GM12801 (cell line): ENCODE results near the gene FLT3.

Experiments used
- TF ChIP-seq, protein P1 (sequence below): IDR thresholded peaks from one replicate; pipeline ENCODE4 v1.5.1; 2011; ENCODE audit warnings: control low read depth; ENCODE audit not compliant: insufficient read length; ENCODE audit errors: extremely low read depth

FLT3 gene

DNA sequence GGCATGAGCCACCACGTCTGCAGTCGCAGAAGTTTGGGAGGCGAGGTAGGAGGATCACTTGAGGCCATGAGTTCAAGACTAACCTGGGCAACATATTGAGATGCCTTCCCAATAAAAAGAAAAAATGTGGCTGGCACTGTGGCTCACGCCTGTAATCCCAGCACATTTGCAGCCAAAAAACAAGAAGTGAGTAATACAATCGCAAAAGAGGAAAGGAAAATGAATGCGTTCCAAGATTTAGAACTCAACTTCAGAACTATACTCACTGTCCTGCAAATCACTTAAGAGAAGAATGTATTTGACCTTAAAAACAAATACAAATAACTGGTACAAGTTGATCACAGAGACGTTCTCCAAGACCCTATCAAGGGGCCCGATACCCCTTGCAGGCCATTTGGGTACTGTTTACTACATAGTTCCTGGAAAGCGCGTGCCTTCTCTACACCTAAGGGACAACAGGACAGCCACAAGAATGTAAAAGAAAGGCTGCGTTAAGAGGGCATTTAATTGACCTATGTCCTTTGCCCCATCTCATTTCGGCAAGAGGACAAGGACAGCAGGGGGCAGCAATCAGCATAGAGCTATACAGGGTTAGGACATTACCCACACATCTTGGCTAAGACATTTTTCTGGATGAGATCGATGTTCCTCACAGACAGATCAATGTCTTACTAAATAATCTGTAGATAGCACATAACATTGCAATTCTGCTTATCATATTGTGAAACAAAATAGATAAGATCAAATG is 41.3 kb downstream of the FLT3 start:
- TF ChIP-seq, protein P1, sequence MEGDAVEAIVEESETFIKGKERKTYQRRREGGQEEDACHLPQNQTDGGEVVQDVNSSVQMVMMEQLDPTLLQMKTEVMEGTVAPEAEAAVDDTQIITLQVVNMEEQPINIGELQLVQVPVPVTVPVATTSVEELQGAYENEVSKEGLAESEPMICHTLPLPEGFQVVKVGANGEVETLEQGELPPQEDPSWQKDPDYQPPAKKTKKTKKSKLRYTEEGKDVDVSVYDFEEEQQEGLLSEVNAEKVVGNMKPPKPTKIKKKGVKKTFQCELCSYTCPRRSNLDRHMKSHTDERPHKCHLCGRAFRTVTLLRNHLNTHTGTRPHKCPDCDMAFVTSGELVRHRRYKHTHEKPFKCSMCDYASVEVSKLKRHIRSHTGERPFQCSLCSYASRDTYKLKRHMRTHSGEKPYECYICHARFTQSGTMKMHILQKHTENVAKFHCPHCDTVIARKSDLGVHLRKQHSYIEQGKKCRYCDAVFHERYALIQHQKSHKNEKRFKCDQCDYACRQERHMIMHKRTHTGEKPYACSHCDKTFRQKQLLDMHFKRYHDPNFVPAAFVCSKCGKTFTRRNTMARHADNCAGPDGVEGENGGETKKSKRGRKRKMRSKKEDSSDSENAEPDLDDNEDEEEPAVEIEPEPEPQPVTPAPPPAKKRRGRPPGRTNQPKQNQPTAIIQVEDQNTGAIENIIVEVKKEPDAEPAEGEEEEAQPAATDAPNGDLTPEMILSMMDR = no peak

DNA sequence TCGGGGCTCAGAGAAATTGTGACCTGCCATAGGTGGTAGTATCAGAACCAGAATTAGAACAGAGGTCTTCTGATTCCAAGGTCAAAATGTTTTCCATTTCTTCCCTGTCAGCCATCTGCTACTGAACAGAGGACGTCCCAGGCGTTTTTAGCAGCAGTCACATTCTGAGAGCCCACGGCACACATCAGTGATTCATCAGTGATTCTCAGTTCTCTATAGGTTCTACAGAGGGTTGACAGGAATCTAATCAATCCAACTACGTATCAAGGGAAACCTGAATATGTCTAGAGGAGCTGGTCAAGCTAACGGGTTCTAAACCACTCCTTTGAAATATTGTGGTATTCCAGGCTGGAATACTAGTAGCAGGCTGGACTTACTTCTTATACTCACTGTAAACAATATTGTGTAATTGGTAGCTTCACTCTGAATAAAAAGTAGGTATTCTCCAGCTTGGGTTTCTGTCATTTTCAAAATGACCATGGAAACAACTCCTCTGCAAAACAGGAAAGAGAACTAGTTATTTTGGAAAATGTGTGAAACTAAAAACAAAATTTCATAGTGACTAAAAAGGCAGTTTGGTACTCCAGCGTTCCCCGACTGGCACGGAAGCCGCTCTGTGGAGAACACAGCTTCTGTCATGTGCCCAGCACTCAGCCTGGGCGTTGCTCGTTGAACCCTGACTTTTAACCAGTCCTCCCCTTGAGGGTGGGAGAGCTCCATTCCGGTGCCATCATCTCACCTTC is 43.2 kb downstream of the FLT3 start:
- TF ChIP-seq, protein P1 = no peak

DNA sequence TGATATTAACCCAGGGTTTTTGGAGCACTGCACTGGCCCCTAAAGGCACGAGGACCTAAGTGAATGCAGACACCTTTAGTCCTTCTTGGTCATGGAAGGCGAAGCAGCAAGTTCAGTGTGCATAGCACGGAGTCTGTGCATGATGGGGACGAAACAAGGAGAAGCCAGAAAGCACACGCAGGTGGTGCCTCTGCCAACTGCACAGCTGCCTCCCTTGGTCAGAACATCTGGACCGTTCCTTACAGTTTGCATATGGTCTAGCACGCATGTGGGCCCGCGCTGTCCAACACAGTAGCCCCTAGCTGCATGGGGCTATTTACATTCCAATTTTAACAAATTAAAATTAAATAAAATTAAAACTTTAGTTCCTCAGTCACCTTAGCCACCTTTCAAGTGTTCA is 44.0 kb downstream of the FLT3 start:
- TF ChIP-seq, protein P1 = no peak

DNA sequence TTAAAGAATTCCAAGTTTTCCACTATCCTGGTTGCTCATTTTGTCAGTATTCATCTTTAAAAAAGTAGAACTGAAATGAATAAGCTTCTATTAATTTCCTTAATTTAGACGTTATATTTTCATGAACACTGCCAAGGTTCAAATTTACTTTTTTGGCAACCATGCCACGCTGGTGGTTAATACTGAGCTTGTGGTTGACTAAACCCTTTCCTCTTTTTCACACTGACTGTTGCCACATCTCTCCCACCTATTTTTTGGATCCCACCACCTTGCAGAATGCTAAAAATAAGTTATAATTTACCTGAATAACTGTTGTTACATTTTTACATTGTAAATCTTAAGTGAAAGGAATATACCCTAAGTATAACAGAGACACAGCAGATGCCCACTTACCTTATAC is 45.0 kb downstream of the FLT3 start:
- TF ChIP-seq, protein P1 = no peak

DNA sequence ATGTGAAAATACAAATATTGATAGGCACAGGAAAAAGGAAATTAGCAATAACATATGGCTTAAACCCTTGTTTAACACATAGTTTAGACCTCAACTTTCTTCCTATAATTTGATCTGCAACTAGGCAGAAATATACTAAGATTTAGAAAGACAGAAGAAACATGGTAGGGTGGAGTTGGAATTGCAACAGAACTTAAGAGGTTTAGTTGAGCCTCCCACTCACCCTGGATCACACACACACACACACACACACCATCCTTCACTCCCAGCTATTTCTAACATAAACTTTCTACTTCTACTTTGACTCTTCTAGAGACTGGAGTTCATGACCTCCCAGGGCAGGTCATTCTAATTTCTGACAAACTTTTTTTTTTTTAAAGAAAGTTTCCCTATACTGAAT is 47.4 kb downstream of the FLT3 start:
- TF ChIP-seq, protein P1 = no peak

DNA sequence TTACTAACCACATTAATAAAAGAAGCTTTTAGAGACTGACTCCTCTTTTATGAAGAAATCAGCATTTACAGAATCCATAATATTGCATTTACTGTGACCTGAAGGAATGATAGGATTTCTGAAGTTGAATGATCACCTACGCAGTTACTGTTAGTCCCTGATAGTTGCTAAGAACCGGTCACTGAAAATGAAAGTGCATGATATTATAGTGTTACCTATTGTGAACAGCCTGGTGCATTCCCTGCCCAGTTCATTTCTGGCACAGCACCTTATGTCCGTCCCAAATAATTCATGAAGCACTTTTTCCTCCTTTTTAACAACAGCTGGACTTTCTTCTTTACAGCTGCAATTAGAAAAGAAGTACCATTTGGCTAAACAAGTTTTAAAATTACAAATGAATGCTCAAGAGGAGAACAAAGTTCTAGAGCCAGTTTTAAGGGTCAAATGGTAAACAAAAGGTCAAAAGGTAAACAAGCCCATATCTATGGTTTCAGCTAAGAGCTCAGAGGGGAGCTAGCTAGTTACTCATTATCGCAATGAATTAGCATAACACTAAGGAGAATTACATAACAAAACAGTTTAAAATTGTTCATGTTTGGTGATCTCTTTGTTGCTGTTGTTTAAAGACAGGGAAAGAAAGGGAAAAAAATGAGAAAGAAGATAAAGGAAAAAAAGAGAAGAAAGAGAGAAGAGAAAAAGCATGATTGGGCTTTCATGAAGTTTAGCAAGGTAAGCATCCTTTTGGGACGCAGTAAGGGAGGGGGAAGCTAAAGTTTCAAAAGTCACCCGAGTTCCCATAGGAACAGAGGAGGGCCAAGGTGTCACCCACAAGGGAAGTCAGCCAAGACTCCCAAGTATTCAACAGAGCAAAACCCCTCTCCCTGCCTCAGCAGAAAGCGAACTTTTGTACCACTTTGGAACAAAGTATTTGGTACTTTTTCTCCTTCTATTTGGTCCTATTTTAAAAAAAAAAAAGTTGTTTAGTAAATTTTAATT is 50.2 kb downstream of the FLT3 start:
- TF ChIP-seq, protein P1 = no peak

DNA sequence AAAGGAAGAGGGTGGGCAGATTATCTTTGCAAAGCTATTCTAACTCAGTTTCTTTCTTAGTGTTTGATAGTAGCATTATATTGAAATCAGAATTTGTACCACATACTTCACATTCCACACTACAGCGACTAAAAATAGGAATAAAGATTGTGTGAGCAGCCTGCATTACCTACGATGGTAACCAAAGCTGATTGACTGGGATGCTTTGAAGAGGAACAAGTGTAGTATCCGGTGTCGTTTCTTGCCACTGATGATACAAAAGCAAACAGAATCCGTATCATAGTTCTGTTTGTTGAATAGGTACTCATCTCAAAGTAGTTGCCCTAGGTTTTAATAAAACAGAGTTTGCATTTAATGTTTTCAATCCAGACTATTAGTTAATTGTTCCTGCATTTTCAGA is 51.2 kb downstream of the FLT3 start:
- TF ChIP-seq, protein P1 = no peak
